Astrocyte (in vitro differentiated cells and primary cell): ENCODE data around the gene ADAM20.

Experiments used
- EZH2 ChIP-seq: IDR thresholded peaks from 2 replicates; pipeline ENCODE4 v1.6.1; 2012; ENCODE audit warnings: mild to moderate bottlenecking, low read length, inconsistent platforms; ENCODE audit not compliant: insufficient read depth
- TF ChIP-seq, protein P1 (sequence below): IDR thresholded peaks from 2 replicates; pipeline ENCODE4 v1.5.1; 2011; ENCODE audit warnings: low read depth, mild to moderate bottlenecking, inconsistent platforms, low read length, moderate library complexity; ENCODE audit not compliant: insufficient read depth

DNA sequence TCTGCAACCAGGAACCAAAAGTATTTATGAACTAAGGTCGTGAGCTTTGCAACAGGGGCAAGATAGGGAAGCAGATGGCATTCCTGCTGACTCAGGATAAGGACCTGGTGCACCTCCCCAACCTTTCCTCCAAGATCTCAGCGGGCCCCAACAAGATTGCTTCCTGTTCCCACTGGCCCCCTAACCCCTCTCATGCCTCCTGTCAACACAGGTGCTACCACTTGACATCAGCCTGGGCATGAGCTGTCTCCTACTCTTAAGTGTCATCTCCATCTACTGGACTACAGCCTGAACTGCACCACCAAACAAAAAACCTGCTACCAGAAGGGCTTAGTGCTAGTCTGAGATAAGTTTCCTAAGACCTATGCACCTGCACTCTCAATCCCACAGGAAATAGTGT is 33.0 kb upstream of the ADAM20 start:
- TF ChIP-seq, protein P1, sequence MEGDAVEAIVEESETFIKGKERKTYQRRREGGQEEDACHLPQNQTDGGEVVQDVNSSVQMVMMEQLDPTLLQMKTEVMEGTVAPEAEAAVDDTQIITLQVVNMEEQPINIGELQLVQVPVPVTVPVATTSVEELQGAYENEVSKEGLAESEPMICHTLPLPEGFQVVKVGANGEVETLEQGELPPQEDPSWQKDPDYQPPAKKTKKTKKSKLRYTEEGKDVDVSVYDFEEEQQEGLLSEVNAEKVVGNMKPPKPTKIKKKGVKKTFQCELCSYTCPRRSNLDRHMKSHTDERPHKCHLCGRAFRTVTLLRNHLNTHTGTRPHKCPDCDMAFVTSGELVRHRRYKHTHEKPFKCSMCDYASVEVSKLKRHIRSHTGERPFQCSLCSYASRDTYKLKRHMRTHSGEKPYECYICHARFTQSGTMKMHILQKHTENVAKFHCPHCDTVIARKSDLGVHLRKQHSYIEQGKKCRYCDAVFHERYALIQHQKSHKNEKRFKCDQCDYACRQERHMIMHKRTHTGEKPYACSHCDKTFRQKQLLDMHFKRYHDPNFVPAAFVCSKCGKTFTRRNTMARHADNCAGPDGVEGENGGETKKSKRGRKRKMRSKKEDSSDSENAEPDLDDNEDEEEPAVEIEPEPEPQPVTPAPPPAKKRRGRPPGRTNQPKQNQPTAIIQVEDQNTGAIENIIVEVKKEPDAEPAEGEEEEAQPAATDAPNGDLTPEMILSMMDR, result peak; percentile 49
- no peak for TF ChIP-seq EZH2
